ENCODE measurements around the gene RORB.

The RORB gene

DNA sequence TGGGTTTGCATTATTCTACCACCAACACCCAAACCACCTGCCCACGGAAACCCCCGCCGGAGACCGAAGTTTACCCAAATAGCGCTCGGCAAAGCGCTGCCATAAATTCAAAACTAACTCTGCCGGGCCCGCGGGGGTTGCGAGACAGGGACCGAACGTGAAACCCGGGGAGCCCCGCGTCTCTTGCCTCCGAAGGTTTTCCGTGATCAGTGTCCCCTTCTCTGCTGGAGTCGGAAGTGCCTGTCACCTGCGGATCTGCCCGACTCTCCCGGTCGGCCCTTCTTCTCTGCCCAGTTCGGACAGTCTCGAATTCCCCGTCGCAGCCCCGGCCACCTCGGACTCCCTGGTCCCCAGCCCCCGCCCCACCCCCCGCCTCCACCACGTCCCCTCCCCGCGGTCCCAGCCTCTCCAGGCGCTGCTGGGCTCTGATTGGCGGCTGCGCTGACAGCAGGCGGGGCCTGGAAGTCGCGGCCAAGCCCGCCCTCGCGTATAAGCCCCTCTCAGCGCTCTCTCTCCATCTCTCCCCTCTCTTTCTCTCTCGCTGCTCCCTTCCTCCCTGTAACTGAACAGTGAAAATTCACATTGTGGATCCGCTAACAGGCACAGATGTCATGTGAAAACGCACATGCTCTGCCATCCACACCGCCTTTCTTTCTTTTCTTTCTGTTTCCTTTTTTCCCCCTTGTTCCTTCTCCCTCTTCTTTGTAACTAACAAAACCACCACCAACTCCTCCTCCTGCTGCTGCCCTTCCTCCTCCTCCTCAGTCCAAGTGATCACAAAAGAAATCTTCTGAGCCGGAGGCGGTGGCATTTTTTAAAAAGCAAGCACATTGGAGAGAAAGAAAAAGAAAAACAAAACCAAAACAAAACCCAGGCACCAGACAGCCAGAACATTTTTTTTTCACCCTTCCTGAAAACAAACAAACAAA lies at the start of gene RORB:
RORB (plus strand) TSS at position 517 of the 929 bp plus-strand sequence. CDS start 642 bp downstream, outside the sequence.
- Mint-ChIP-seq H3K9me3 (no peaks in the 10 kb centered on the region), H3K27me3 (peaks cover 73% of the 10 kb centered on the region), H3K4me1 (ENCODE audit: low read depth) (peaks cover 32% of the 10 kb centered on the region), H3K27ac (no peak within 1 kb of the TSS), H3K4me3 (peak within 1 kb of the TSS; percentile 82), H3K36me3 (ENCODE audit: low read depth) (peaks cover 4% of the 10 kb centered on the region)
- peak; percentile 54 for DNase-seq

DNA sequence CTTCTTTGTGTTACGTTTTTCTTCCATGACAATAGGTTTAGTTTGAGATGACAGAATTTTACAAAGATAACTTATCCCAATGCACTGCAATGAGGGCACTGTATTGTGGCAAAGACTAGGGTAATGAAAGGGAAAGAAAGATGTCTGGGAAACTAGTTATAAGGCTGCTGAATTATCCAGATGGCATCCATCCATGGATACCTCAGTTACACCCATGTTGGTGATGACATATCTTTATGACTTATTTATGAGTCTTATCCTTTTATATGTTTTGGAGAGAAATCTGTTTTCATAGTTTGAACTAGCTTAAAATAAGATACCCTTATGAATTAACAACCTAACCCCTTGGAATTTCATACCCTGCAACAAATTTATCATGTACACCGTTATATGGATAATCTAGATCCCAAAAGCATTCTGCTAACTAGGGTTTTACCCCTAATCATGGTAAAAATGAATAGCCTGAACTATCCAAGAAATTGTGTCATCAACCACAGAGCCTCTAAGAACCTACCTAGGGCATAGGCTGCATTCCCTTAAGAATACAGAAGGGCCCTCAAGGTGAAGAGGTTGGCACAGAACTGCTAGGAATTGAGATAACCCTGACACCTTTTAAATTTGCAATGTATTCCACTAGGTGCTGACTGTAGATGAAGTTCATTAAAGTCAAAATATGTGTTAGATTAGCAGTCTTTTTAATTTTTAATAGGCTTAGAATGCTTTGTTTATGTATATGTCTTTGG lies 49.5 kb upstream of the RORB start:
- no peaks in the 10 kb centered on the region for H3K4me1 Mint-ChIP-seq (ENCODE audit: low read depth)
- DNase-seq, result no peak
- H3K27me3 Mint-ChIP-seq, result no peaks in the 10 kb centered on the region
- no peaks in the 10 kb centered on the region for H3K36me3 Mint-ChIP-seq (ENCODE audit: low read depth)
- H3K4me3 Mint-ChIP-seq, result no peak overlapping the region
- H3K9me3 Mint-ChIP-seq, result peaks cover 4% of the 10 kb centered on the region
- no peak overlapping the region for H3K27ac Mint-ChIP-seq

DNA sequence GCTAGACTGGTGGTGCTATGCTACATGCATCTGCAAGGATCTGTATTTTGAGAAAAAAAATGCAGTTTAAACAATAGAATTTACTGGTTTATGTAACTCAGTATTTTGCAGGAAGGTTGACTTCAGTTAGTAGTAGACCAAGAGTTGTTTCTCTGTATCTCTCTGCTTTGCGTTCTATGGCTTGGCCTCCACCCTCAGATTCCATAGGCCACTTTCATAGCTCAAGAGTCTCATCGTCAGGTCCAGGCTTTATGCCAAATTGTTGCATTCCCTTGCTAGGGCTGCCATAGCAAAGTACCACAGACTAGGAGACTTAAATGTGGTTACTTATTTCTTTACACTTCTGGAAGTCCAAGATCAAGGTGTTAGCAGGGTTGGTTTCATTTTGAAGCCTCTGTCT lies 48.1 kb upstream of the RORB start:
- Mint-ChIP-seq H3K36me3 (ENCODE audit: low read depth) (no peaks in the 10 kb centered on the region), H3K4me1 (ENCODE audit: low read depth) (no peaks in the 10 kb centered on the region), H3K9me3 (peaks cover 4% of the 10 kb centered on the region), H3K4me3 (no peak overlapping the region), H3K27ac (no peak overlapping the region), H3K27me3 (no peaks in the 10 kb centered on the region)
- DNase-seq, result no peak

DNA sequence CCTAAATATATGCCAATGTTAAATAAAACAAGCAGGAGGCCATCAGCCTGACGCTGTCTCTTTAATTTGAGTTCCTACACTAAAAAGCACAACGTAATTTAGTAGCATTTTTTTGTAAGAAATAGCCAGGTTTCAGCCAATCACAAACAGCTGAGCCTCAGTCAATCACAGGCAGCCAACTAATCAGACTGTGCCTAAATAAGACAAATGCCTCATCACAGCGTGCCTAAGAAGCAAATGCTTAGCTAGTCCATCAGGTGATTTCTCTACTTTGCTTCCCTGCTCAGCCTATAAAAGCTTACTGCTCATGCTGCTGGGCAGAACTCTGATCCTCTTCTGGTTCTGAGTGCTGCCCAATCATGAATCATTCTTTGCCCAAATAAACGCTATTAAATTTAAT lies 38.3 kb upstream of the RORB start:
- Mint-ChIP-seq H3K36me3 (ENCODE audit: low read depth) (no peaks in the 10 kb centered on the region), H3K4me1 (ENCODE audit: low read depth) (no peaks in the 10 kb centered on the region), H3K27ac (no peak overlapping the region), H3K27me3 (peaks cover 3% of the 10 kb centered on the region), H3K4me3 (no peak overlapping the region), H3K9me3 (no peaks in the 10 kb centered on the region)
- DNase-seq, result no peak

DNA sequence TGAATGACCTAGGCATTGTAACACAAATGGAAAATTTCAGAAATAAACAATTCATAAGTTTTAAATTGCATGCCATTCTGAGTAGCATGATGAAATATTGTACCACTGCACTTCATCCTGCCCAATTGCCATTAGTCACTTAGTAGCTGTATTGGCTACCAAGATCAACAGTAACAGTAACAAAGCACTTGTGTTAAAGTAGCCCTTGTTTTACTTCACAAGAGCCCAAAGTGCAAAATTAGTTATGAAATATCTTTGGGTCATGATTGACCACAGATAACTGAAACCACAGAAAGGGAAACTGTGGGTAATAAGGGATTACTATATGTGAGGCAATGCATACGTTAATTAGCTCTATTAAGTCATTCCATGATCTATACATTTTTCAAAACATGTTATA lies 33.3 kb upstream of the RORB start:
- no peaks in the 10 kb centered on the region for H3K27me3 Mint-ChIP-seq
- no peaks in the 10 kb centered on the region for H3K4me1 Mint-ChIP-seq (ENCODE audit: low read depth)
- no peak overlapping the region for H3K27ac Mint-ChIP-seq
- H3K4me3 Mint-ChIP-seq, result no peak overlapping the region
- no peaks in the 10 kb centered on the region for H3K9me3 Mint-ChIP-seq
- no peak for DNase-seq
- H3K36me3 Mint-ChIP-seq (ENCODE audit: low read depth), result no peaks in the 10 kb centered on the region

DNA sequence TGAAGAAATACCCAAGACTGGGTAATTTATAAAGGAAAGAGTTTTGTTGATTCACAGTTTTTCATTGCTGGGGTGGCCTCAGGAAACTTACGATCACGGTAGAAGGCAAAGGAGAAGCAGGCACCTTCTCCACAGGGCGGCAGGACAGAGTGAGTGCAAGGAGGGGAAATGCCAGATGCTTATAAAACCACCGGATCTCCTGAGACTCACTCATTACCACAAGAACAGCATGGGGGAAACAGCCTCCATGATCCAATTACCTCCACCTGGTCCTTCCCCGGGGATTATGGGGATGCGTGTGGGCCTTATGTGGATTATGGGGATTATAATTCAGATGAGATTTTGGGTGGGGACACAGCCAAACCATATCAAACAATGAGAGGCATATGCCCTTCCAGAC lies 18.5 kb upstream of the RORB start:
- DNase-seq, result no peak
- Mint-ChIP-seq H3K4me1 (ENCODE audit: low read depth) (no peaks in the 10 kb centered on the region), H3K27ac (no peak overlapping the region), H3K4me3 (no peak overlapping the region), H3K27me3 (no peaks in the 10 kb centered on the region), H3K36me3 (ENCODE audit: low read depth) (no peaks in the 10 kb centered on the region), H3K9me3 (peaks cover 2% of the 10 kb centered on the region)

DNA sequence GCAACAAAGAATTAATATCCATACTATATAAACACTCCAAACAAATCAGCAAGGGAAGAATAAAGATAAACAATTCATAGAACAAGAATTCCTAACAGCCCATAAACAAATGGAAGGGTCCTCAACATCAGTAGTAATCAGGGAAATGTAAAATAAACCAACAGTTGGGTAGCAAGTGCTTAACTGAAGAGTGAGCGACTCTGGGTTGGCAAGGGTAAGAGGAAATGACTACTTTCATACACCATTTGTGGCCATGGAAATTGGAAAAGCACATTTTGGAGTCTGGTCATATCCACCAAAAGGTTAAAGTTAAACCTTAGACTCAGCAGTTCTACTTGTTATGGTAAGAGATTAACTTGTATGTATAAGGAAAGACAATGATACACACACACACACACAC lies 17.4 kb upstream of the RORB start:
- H3K9me3 Mint-ChIP-seq, result peaks cover 2% of the 10 kb centered on the region
- no peaks in the 10 kb centered on the region for H3K27me3 Mint-ChIP-seq
- H3K36me3 Mint-ChIP-seq (ENCODE audit: low read depth), result no peaks in the 10 kb centered on the region
- DNase-seq, result no peak
- no peak overlapping the region for H3K4me3 Mint-ChIP-seq
- H3K4me1 Mint-ChIP-seq (ENCODE audit: low read depth), result no peaks in the 10 kb centered on the region
- no peak overlapping the region for H3K27ac Mint-ChIP-seq

DNA sequence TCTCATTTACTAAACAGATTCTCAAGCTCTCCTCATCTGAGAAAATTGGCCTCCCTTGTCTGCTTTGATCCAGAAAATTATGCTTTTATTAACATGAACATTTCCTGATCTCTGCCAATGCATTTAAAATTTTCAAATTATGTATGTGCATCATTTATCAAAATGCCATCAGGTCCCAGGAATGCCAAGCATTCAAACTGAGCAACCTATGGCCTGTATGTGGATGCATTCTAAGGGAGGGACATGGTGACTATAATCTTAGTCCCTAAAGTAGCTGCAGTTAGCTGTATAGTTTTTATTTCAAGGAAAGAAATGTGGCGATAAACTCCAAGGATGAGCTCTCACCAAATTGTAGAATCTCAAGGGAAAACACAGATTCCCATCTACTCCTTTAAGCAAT lies 9.7 kb upstream of the RORB start:
- no peak overlapping the region for H3K27ac Mint-ChIP-seq
- no peaks in the 10 kb centered on the region for H3K9me3 Mint-ChIP-seq
- H3K4me3 Mint-ChIP-seq, result no peak overlapping the region
- H3K4me1 Mint-ChIP-seq (ENCODE audit: low read depth), result no peaks in the 10 kb centered on the region
- no peak for DNase-seq
- H3K36me3 Mint-ChIP-seq (ENCODE audit: low read depth), result no peaks in the 10 kb centered on the region
- H3K27me3 Mint-ChIP-seq, result peaks cover 6% of the 10 kb centered on the region

DNA sequence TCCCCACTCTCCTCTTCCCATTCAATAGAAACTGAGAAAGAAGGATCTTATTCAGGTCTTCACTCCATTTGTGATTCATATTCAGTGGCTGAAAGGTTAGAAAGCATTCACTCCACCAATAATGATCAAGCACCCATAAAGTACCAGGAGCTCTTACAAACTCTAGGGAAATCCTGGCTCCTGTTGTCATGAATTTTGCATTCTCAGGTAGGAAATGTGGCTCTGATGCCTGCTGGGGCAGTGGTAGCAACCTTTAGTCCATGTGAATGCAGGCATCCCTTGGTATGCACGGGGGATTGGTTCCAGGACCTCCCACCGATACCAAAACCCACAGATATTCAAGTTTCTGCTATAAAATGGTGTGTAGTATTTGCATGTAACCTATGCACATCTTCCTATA lies 3.6 kb upstream of the RORB start:
- no peaks in the 10 kb centered on the region for H3K9me3 Mint-ChIP-seq
- H3K4me1 Mint-ChIP-seq (ENCODE audit: low read depth), result peaks cover 15% of the 10 kb centered on the region
- H3K4me3 Mint-ChIP-seq, result no peak overlapping the region
- H3K36me3 Mint-ChIP-seq (ENCODE audit: low read depth), result peaks cover 4% of the 10 kb centered on the region
- DNase-seq, result no peak
- H3K27me3 Mint-ChIP-seq, result peaks cover 42% of the 10 kb centered on the region
- no peak overlapping the region for H3K27ac Mint-ChIP-seq

DNA sequence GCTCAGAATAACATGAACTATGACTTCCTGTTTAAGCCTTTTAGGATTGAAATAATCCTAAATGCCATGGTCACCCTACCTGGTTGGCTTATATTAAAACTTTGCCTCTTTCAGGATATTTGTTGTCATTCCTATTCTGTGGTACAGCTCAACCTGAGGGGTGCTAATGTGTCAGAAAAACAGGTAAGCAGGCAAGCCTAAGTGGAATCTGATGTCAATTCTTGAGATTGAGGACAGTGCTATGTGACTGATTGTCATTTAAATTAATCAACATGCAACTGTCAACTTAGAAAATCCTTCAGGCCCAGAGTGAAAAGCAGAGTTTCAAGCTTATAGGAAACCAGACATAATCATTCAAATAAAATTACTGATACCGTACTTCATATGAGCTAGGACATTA lies 2.6 kb upstream of the RORB start:
- Mint-ChIP-seq H3K27me3 (peaks cover 50% of the 10 kb centered on the region), H3K4me3 (no peak overlapping the region), H3K4me1 (ENCODE audit: low read depth) (peaks cover 23% of the 10 kb centered on the region), H3K27ac (no peak overlapping the region), H3K36me3 (ENCODE audit: low read depth) (peaks cover 4% of the 10 kb centered on the region), H3K9me3 (no peaks in the 10 kb centered on the region)
- no peak for DNase-seq

DNA sequence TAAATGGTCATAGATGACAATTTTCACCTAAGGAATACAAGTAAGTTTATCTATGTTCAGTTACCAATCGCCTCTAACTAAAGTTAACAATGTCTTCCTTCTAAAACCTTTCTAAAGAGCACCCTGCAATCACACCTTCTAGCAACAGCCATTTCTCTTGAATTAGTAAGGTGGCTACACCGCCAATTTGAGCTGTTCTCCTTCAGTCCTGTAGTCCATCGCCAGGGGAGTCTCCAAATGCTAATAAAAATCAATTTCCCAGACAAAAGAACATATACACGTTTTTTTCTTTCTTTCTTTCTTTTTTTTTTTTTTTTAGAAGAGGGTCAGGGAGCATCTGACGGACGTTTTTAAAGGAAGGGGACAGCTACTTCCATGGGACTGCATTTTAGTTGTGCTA lies 729 bp upstream of the RORB start:
- H3K4me3 Mint-ChIP-seq, result peak overlapping the region; percentile 82
- DNase-seq, result no peak
- H3K9me3 Mint-ChIP-seq, result no peaks in the 10 kb centered on the region
- H3K27ac Mint-ChIP-seq, result no peak overlapping the region
- peaks cover 69% of the 10 kb centered on the region for H3K27me3 Mint-ChIP-seq
- H3K4me1 Mint-ChIP-seq (ENCODE audit: low read depth), result peaks cover 32% of the 10 kb centered on the region
- peaks cover 4% of the 10 kb centered on the region for H3K36me3 Mint-ChIP-seq (ENCODE audit: low read depth)

DNA sequence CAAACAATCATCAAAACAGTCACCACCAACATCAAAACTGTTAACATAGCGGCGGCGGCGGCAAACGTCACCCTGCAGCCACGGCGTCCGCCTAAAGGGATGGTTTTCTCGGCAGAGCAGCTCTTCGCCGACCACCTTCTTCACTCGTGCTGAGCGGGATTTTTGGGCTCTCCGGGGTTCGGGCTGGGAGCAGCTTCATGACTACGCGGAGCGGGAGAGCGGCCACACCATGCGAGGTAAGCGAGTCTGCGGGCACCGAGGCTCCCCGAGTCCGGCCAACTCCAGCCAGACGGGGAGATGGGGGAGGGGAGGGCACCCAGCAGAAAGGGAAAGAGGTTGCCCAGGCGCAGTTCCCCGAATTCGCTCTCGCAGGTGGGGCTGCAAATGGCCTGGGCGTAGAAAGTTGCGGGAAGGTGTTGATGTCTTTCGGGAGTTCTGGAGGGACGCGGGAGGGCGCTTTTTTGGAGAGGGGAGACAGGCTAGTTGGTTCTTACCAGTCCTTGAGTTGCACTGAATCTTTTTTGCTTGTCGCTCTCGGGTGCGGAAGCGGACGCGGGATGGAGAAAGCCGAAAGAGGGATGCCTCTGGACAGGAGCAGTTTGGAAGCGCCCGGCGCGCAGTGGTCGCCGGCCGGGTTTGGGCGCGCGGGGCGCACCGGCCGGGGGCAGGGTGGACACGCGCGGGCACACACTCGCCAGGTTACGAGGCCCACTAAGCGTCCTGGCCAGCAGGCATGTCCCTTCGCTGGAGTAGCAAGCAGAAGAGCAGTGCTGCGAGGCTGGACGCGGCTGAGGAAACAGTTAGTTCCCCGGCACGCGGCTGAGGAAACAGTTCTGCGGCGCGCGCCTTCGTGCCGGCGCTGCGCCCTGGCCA lies 849 bp downstream of the RORB start:
- Mint-ChIP-seq H3K36me3 (ENCODE audit: low read depth) (peaks cover 4% of the 10 kb centered on the region), H3K27ac (no peak overlapping the region), H3K4me1 (ENCODE audit: low read depth) (peaks cover 32% of the 10 kb centered on the region), H3K4me3 (peak overlapping the region; percentile 82), H3K9me3 (no peaks in the 10 kb centered on the region), H3K27me3 (peaks cover 75% of the 10 kb centered on the region)
- DNase-seq, result peak; percentile 38

DNA sequence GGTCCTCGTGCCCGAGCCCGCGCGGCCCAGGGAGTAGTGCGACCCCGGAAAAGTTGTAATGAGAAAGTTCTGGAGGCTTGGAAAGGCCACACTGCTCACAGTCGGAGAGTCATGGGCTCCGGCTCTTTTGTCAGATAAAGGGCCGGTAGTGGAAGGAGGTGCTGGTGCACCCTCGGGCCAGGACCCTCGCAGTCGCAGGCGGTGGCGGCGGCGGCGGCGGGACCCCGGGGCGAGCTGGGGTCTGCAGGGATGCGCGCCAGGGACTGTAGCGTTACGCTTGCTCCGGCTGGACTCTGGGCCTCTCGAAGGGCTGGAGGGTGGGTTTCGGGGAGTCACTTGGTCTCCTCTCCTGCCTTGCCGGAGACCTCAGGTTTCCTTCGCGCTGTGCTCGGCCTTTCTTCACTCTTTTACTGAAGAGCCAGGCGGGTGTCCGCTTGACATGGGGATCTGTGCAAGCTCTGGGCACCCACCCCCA lies 1.5 kb downstream of the RORB start:
- H3K36me3 Mint-ChIP-seq (ENCODE audit: low read depth), result peaks cover 4% of the 10 kb centered on the region
- no peak overlapping the region for H3K27ac Mint-ChIP-seq
- peak; percentile 37 for DNase-seq
- peaks cover 32% of the 10 kb centered on the region for H3K4me1 Mint-ChIP-seq (ENCODE audit: low read depth)
- H3K27me3 Mint-ChIP-seq, result peaks cover 77% of the 10 kb centered on the region
- peak overlapping the region; percentile 51 for H3K4me3 Mint-ChIP-seq
- H3K9me3 Mint-ChIP-seq, result no peaks in the 10 kb centered on the region

DNA sequence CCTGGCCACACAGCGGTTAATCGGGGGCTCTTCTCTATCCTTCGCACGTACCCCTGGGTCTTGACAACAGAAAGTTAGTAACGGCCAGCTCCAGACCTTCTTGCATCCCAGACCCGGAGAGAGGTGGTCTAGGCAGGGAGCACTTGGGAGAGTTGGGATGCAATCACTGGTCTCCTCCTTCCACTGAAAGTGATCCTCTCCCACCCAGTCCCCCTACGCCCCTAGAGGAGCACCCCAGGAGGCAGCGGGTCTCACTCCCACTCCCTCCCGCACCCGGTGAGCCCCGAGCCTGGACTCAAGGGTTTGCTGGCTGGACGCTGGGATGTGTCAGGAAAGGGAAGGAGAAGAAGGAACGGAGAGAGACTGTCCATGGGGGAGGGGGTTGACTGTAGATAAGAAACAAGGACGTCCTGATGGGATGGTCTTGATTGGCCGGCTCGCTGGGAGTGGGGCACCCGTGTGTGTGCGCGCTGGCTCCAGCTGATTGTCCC lies 2.0 kb downstream of the RORB start:
- Mint-ChIP-seq H3K4me3 (peak overlapping the region; percentile 51), H3K9me3 (no peaks in the 10 kb centered on the region), H3K36me3 (ENCODE audit: low read depth) (peaks cover 4% of the 10 kb centered on the region), H3K27ac (no peak overlapping the region), H3K4me1 (ENCODE audit: low read depth) (peaks cover 32% of the 10 kb centered on the region), H3K27me3 (peaks cover 74% of the 10 kb centered on the region)
- no peak for DNase-seq
